Testis (tissue), 2 donors: ENCODE results near the gene RARA.

Experiments
- CTCF ChIP-seq, 3 experiments: fragments of 450-650 bp in 2 of 3; fragments of 200-600 bp in 1 of 3; sonication (generic) in 1 of 3; IDR thresholded peaks; one replicate each; pipeline ENCODE4 v1.5.1; 2016 to 2019; ENCODE audit warnings: antibody characterized with exemption in 3 of 3, mild to moderate bottlenecking in 2 of 3, moderate library complexity in 1 of 3
- POLR2A ChIP-seq: fragments of 450-650 bp; IDR thresholded peaks from one replicate; pipeline ENCODE4 v1.6.1; 2017; ENCODE audit warnings: antibody characterized with exemption, mild to moderate bottlenecking, moderate library complexity

- no peak for TF ChIP-seq CTCF (IDR thresholded peaks at IDR 0.05)
- TF ChIP-seq POLR2A, result no peak
Measured at GRCh38 chr17:40310882-40311391, 2.0 kb downstream of the RARA start.
